ENCODE data around the gene PIK3C2G. TPM values are rescaled to one million over a fixed set of nuclear protein-coding genes. Genes with fewer than 3 reads are reported as not detected.

PIK3C2G gene
- total and polyA plus RNA-seq, 2 of the 4 experiments (the other 2 are of a cell fraction): not detected

GRCh38 chr12:18629445-18629844, 368.1 kb downstream of the PIK3C2G start:
- H3K9ac ChIP-seq (ENCODE audit: low read depth, low read length): no peak overlapping the region
- no peak overlapping the region for H4K5ac ChIP-seq (ENCODE audit: low read depth, low read length)
- no peak overlapping the region for H2BK5ac ChIP-seq (ENCODE audit: low read depth, low read length, poor library complexity, severe bottlenecking)
- in situ Hi-C loops (cut with MboI; ENCODE audit: low sequenced_read_pairs) (no loop called here), dilution Hi-C loops (cut with HindIII; ENCODE audit: low sequenced_read_pairs, unreplicated experiment) (no loop called here), intact Hi-C loops (cut with micrococcal nuclease) (no loop called here)
- no peaks in the 10 kb centered on the region for H4K20me1 ChIP-seq (ENCODE audit: insufficient read depth, low read length)
- no peak overlapping the region for H3K23ac ChIP-seq (ENCODE audit: low read depth, low read length)
- no peak overlapping the region for H4K91ac ChIP-seq (ENCODE audit: insufficient read depth, low read depth, low read length)
- H3K27me3 ChIP-seq (ENCODE audit: control insufficient read depth, insufficient read depth, low read length): no peaks in the 10 kb centered on the region
- H3K56ac ChIP-seq (ENCODE audit: extremely low read depth, insufficient read depth, low read length): no peak overlapping the region
- H2AK9ac ChIP-seq (replicated peaks; ENCODE audit: low read depth, low read length, poor library complexity): no peak overlapping the region
- no peak for ATAC-seq (ENCODE audit: low read depth)
- no TSS peak for BruUV-seq (replicated peaks)
- no peak overlapping the region for H2AK5ac ChIP-seq (ENCODE audit: low read depth, low read length)
- DNase-seq: no peak
- no peak overlapping the region for H3K4me3 ChIP-seq (ENCODE audit: insufficient read depth, low read depth, low read length)
- no peak overlapping the region for H3K18ac ChIP-seq (ENCODE audit: low read depth, low read length)
- no peaks in the 10 kb centered on the region for H3K79me1 ChIP-seq (ENCODE audit: low read depth in 1 of 2, low read length in 2 of 2)
- H3K27ac ChIP-seq (ENCODE audit: insufficient read depth, low read length): no peak overlapping the region
- CTCF ChIA-PET: interaction anchor here (0.6 kb wide), 1 partner anchor 365 kb away, joined by 4 read pairs; no protein-coding TSS in a partner anchor
- no peak overlapping the region for H2BK120ac ChIP-seq (ENCODE audit: low read depth, low read length)
- H2BK20ac ChIP-seq (ENCODE audit: low read depth, low read length): no peak overlapping the region
- H3K14ac ChIP-seq (replicated peaks; ENCODE audit: low read depth, low read length): no peak overlapping the region
- POLR2A ChIA-PET (ENCODE audit: unreplicated experiment): no interaction called here
- peaks cover 4% of the 10 kb centered on the region; the same call in 1 of the 2 replicates for H3K9me3 ChIP-seq (ENCODE audit: control insufficient read depth, insufficient read depth, low read length)
- H2AFZ ChIP-seq (replicated peaks; ENCODE audit: low read length, poor library complexity): no peak overlapping the region
- no peak for TF ChIP-seq CEBPB (IDR thresholded peaks at IDR 0.05; ENCODE audit: low read depth, low read length)
- TF ChIP-seq MXI1 (IDR thresholded peaks at IDR 0.05; ENCODE audit: borderline replicate concordance, low read depth, low read length): no peak
- no CpG with 5 or more reads among the region's 2 CpGs for WGBS, 2 experiments (ENCODE audit: extremely low coverage in 2 of 2, insufficient read length in 1 of 2)
- no peak overlapping the region for H3K4ac ChIP-seq (ENCODE audit: low read depth, low read length)
- no peak overlapping the region for H3K4me2 ChIP-seq (ENCODE audit: low read depth, low read length)
- H2BK15ac ChIP-seq (ENCODE audit: low read depth, low read length): no peak overlapping the region
- H3K9me1 ChIP-seq (ENCODE audit: insufficient read depth, low read length): no peaks in the 10 kb centered on the region
- H3K36me3 ChIP-seq (ENCODE audit: control insufficient read depth, insufficient read depth, low read length): no peaks in the 10 kb centered on the region
- H3K4me1 ChIP-seq (ENCODE audit: control insufficient read depth, insufficient read depth, low read length): no peaks in the 10 kb centered on the region
- H4K8ac ChIP-seq (ENCODE audit: low read depth in 2 of 2, low read length in 2 of 2): no peak overlapping the region

Measured in IMR-90 (cell line).